OCI-LY7 (cell line): ENCODE data around the gene ATP5MC2. TPM values are rescaled to one million over a fixed set of nuclear protein-coding genes. Genes with fewer than 3 reads are reported as not detected.

Source experiments
- BruUV-seq: library from RNA; stranded (reverse); fragments of 400-500 nt; replicated peaks from 2 replicates; lab custom pipeline; 2021; lab: Mats Ljungman, UMichigan
- CTCF ChIA-PET: fragments of 300-600 bp; sonication (Branson Sonifier 250); formaldehyde crosslinking; loops from one replicate; lab custom pipeline; 2022; ENCODE audit warnings: antibody characterized with exemption; ENCODE audit not compliant: unreplicated experiment; lab: Charles Lee
- POLR2A ChIA-PET: fragments of 300-600 bp; sonication (Branson Sonifier 250); formaldehyde crosslinking; loops from one replicate; lab custom pipeline; 2022; ENCODE audit warnings: antibody characterized with exemption; lab: Charles Lee
- DNase-seq: peaks from one replicate; pipeline ENCODE4 v3.0.0-alpha.2; 2015; ENCODE audit warnings: low spot score
- H2AFZ ChIP-seq: fragments of 200-600 bp; sonication (generic), shearing (Covaris generic); 2 replicates; pipeline ENCODE4 v1.6.1; 2014; ENCODE audit warnings: mild to moderate bottlenecking, antibody characterized with exemption, low read length, moderate library complexity
- H3K27ac ChIP-seq: fragments of 200-600 bp; sonication (generic); 2 replicates; pipeline ENCODE4 v1.5.1; 2014; ENCODE audit warnings: mixed run types, low read depth, mild to moderate bottlenecking, moderate library complexity, low read length, inconsistent platforms; ENCODE audit not compliant: poor library complexity, severe bottlenecking
- H3K36me3 ChIP-seq: fragments of 200-600 bp; sonication (generic); 2 replicates; pipeline ENCODE4 v1.6.1; 2014; ENCODE audit warnings: mild to moderate bottlenecking, antibody characterized with exemption, low read length, moderate library complexity, mixed read lengths; ENCODE audit not compliant: insufficient read depth
- H3K4me1 ChIP-seq: fragments of 200-600 bp; sonication (generic); 2 replicates; pipeline ENCODE4 v1.5.1; 2014; ENCODE audit warnings: mild to moderate bottlenecking, low read length; ENCODE audit not compliant: insufficient read depth, poor library complexity, severe bottlenecking
- H3K4me2 ChIP-seq: fragments of 200-600 bp; sonication (generic); 2 replicates; pipeline ENCODE4 v1.6.1; 2014; ENCODE audit warnings: mild to moderate bottlenecking, low read length
- H3K4me3 ChIP-seq: fragments of 200-600 bp; sonication (generic); 2 replicates; pipeline ENCODE4 v1.5.1; 2014; ENCODE audit warnings: mild to moderate bottlenecking, low read depth, low read length; ENCODE audit not compliant: poor library complexity, severe bottlenecking
- H3K79me2 ChIP-seq: fragments of 200-600 bp; sonication (generic); 2 replicates; pipeline ENCODE4 v1.6.1; 2016; ENCODE audit warnings: low read depth, mild to moderate bottlenecking, low read length, moderate library complexity, mixed read lengths; ENCODE audit not compliant: insufficient read depth
- H3K9me2 ChIP-seq: fragments of 200-600 bp; sonication (generic); 2 replicates; pipeline ENCODE4 v1.6.1; 2016; ENCODE audit warnings: mild to moderate bottlenecking, low read length, mixed read lengths; ENCODE audit not compliant: insufficient read depth
- H3K9me3 ChIP-seq: fragments of 200-600 bp; sonication (generic); 2 replicates; pipeline ENCODE4 v1.6.1; 2014; ENCODE audit warnings: mild to moderate bottlenecking, mixed run types, low read length, mixed read lengths
- H4K20me1 ChIP-seq: fragments of 200-600 bp; sonication (generic); 2 replicates; pipeline ENCODE4 v1.6.1; 2014; ENCODE audit warnings: mild to moderate bottlenecking, antibody characterized with exemption, low read length, moderate library complexity, mixed read lengths; ENCODE audit not compliant: insufficient read depth
- CTCF ChIP-seq: fragments of 200-600 bp; sonication (generic); conservative IDR thresholded peaks from 2 replicates; pipeline ENCODE4 v1.5.1; 2014; ENCODE audit warnings: mild to moderate bottlenecking, antibody characterized with exemption, low read length, moderate library complexity, mixed read lengths
- EZH2phosphoT487 ChIP-seq: fragments of 200-600 bp; sonication (generic); IDR thresholded peaks from 2 replicates; pipeline ENCODE4 v1.6.1; 2018; ENCODE audit warnings: low read depth, borderline replicate concordance, mild to moderate bottlenecking, mixed run types, antibody characterized with exemption, low read length, moderate library complexity, mixed read lengths
- intact Hi-C: fragments of 100-400 bp; cut with micrococcal nuclease; formaldehyde crosslinking; loops from one replicate; pipeline ENCODE4 v1.10.0; 2022; ENCODE audit not compliant: unreplicated experiment
- total RNA-seq, 2 experiments: library from RNA; depleted of rRNA in 1 of 2; stranded (reverse); fragments of >200 nt in 1 of 2; shearing (Covaris generic) in 1 of 2; gene quantifications; 2 replicates each; pipeline ENCODE4 v1.2.3, GENCODE V29; 2014 to 2022

Gene ATP5MC2
- total RNA-seq, 2 experiments from 2014 or later = 374 to 500 TPM

- DNase-seq = no peak
- Histone ChIP-seq H4K20me1 (no peaks in the 10 kb centered on the region), H3K9me3 (no peaks in the 10 kb centered on the region), H3K9me2 (no peaks in the 10 kb centered on the region), H3K27ac (no peak overlapping the region), H3K36me3 (peaks cover 31% of the 10 kb centered on the region), H3K79me2 (peaks cover 27% of the 10 kb centered on the region), H3K4me2 (peak overlapping the region; percentile 87), H3K4me1 (peaks cover 23% of the 10 kb centered on the region), H2AFZ (peak overlapping the region; percentile 98), H3K4me3 (peak overlapping the region; percentile 94)
- TF ChIP-seq EZH2phosphoT487 (no peak), CTCF (no peak)
- CTCF ChIA-PET = interaction anchor here (1.4 kb wide), 1 partner anchor 51 kb away, joined by 5 read pairs; the partner anchor contains the start of gene ATF7
- POLR2A ChIA-PET = interaction anchor here (0.6 to 1.7 kb wide), 4 partner anchors 29 to 55 kb away, joined by 3 to 9 read pairs (median 4); no protein-coding TSS in a partner anchor
- intact Hi-C loops = loop anchor here (1.0 to 5.0 kb wide), 5 partner anchors 50 to 354 kb away; partner anchors contain the start of genes AAAS and ATF7
- BruUV-seq = no TSS peak
Observed at GRCh38 chr12:53676656-53677015, 753 bp upstream of the ATP5MC2 start.

- Histone ChIP-seq H3K27ac (peak overlapping the region; percentile 77), H3K9me2 (no peaks in the 10 kb centered on the region), H3K9me3 (no peaks in the 10 kb centered on the region), H3K4me3 (peak overlapping the region; percentile 94), H2AFZ (peak overlapping the region; percentile 62; the same call in 1 of the 2 replicates), H4K20me1 (no peaks in the 10 kb centered on the region), H3K79me2 (peaks cover 27% of the 10 kb centered on the region), H3K4me1 (peaks cover 23% of the 10 kb centered on the region), H3K4me2 (peak overlapping the region; percentile 96), H3K36me3 (peaks cover 46% of the 10 kb centered on the region)
- TSS peak; percentile 80 for BruUV-seq
- ChIA-PET POLR2A (interaction anchor here (0.6 to 1.7 kb wide), 14 partner anchors 10 to 275 kb away, joined by 3 to 9 read pairs (median 4); partner anchors contain the start of genes CALCOCO1 and TARBP2), CTCF (interaction anchor here (0.6 to 1.4 kb wide), 4 partner anchors 49 to 343 kb away, joined by 3 to 5 read pairs (median 4); partner anchors contain the start of gene ATF7)
- intact Hi-C loops = loop anchor here (5.0 kb wide), 1 partner anchor 353 kb away; the partner anchor contains the start of gene AAAS
- no peak for TF ChIP-seq CTCF
- no peak for TF ChIP-seq EZH2phosphoT487
- DNase-seq = peak; percentile 9
Observed at GRCh38 chr12:53674977-53675700, 744 bp downstream of the ATP5MC2 start.
